NCI-H345 treated with DMSO at 0.1 percent for 48 hours (cell line): ENCODE data around the gene SGSM1.
"Not testable (repeated sequence)": the region's sequence is repeated elsewhere in the genome, so short reads cannot be mapped to it uniquely, and the experiment has no call there.

Experiments used
- DNase-seq: peaks from one replicate; lab custom pipeline; 2025; ENCODE audit not compliant: unreplicated experiment; lab: John Stamatoyannopoulos, UW

Gene SGSM1

GRCh38 chr22:24894220-24894975 lies 88.4 kb downstream of the SGSM1 start:
- no peak for DNase-seq

DNA sequence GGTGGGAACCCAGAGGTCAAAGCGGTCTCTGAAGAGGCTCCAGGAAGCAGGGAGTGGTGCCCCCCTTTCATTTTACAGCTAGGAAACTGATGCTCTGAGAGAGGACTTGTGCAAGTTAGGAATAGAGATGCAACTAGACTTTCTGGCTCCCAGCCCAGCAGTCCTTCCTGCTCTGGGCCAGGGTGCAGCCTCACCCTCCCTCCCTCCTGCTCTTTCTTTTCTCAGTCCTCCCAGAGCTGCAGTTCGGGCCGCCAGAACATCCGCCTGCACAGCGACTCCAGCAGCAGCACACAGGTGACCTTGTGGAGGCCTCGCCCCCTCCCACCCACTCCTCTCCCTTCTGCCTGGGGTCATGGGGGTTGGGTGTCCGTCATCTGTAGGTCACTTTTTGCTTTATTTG lies 89.0 kb downstream of the SGSM1 start:
- no peak for DNase-seq

DNA sequence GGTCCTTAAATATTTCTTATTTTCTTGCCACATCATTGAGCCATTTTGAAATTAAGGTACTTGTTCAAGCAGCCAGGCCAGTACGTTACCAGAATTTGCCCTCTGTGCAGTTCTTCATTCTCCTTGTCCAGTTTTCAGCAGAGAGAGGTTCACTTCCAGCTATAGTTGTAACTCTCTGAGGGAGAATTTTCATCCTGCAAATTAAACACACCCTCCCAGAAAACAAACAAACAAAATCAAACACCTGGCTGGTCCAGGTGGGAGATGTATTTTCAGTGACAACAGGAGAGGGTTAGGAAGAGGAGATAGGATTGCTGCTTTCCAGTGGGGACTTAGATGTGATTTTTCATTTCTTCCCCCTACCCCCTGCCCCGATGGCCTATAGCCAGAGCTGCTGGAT lies 95.4 kb downstream of the SGSM1 start:
- no peak for DNase-seq

DNA sequence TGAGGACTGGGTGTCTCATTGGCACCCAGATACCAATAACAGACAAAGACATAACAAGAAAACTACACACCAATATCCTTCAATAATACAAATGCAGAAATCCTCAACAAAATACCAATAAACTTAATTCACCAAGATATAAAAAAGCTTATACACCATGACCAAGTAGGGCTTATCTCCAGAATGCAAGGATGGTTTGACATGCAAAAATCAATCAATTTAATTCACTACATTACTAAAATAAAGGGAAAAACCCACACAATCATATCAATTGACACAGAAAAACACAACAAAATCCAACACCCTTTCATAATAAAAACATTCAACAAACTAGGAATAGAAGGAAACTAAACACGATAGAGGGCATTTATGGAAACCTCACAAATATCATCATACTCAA lies 99.9 kb downstream of the SGSM1 start:
- no peak for DNase-seq

DNA sequence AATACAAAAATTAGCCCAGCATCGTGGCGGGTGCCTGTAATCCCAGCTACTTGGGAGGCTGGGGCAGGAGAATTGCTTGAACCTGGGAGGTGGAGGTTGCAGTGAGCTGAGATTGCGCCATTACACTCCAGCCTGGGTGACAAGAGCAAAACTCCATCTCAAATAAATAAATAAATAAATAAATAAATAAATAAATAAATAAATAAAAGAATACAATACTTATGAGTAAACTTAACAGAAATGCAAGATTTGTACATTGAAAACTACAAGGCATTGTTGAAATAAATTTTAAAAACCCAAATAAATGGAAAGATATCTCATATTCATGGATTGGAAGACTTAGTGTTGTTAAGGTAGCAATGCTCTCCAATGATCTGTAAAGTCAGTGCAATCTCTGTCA lies 101.1 kb downstream of the SGSM1 start:
- not testable (repeated sequence) for DNase-seq

DNA sequence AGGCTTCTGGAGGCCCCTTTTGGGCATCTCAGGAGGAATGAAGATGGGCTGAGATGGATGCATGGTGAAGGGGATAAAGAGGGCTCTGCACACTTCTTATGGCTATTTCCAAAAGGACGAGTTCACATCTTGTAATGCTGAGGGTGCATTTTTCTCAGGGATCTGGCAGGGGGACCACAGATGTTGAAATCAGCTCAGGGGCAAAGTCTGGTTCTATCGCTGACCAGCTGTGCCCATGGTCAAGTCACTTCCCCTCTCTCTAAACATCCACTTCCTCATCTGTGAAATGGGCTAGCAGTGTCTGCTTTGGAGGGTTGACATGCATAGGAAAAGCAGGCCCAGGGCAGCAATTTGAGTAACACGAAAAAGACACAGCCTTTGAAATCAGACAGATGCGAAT lies 114.0 kb downstream of the SGSM1 start:
- no peak for DNase-seq

DNA sequence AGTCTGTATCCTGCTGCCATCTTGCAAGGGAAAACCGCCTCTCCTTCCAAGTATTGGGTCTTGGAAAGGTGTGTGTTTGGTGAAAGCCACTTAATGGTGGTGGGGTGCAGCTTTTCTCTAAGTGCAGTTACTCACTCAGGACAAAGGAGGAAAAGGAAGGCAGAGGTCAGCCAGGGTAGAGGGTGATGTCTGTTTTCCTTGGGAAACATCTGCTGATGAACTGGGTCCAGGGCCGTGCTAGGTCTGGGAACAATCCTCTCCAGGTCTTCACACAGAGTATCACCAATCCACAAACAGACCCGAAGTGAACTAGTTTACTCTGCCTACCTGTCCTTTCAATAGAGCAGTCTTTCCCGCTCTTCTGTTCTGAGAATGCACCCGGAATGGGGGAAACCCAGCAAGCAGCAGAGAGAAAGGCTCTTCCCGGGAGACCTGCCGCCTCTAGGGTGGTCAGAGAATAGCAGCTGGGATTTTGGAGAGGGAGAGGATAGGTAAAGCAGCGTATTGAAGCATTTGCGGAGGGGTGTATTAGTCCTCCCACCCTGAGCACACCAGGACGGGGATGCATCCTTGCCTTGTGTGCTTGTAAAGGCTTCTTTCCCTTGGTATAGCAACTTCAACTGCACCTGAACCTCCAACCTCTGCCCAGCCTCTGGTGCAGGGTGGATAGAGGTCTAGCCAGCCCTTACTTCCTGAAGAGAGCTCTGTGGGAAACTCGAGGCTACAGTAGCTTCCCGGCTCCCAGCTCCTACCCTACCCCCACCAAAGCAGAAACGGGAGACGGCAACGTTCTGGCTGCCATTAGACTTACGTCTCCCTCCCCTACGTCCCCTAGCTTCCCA lies 119.8 kb downstream of the SGSM1 start:
- DNase-seq = no peak

- no peak for DNase-seq
Measured at GRCh38 chr22:24926428-24926725, 120.4 kb downstream of the SGSM1 start.

DNA sequence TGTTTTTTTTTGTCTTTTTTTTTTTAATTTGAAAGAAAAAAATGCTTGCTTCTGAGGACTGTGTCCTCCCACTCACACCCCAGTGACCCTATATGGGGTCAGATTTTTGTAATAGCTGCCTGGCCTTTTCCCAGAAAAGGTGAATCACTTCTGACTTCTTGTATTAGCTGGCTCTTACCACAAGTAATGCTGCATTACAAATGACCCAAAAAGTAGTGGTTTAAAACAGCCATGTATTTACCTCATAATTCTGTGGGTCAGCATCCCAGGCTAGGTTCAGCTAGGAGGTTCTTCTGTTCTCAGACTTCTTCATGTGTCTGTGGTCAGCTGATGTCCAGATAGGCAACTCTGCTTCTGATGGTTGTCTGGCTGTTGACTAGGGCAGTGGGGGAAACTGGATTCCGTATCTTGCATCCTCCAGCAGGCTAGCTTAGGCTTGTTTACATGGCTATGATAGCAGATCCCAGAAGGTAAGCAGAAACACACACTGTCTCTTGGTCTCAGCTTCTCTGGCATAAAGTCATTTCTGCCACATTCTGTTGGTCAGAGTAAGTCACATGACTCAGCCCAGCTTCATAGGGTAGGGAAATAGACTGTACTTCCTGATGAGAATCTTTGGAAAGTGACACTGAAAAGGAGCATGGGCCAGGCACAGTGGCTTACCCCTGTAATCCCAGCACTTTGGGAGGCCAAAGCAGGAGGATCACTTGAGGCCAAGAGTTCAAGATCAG lies 121.0 kb downstream of the SGSM1 start:
- no peak for DNase-seq

DNA sequence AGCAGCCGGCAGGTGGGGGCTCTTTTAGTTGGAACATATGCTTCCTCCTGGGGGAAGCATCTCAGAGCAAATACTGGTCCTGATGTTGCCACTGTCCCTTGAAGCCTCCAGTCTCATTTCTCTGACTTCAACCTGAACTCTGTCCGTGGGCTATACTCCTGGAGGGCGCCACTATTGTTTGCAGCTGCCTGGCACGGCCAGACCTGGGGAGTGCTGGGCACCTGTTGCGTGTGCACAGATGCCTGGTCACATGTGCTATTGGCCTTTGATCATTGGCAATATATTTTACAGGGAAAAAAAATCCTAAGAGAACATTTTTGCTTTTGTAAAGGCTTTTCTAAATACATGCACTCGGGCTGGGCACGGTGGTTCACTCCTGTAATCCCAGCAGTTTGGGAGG lies 122.3 kb downstream of the SGSM1 start:
- no peak for DNase-seq

- DNase-seq = no peak
Measured at GRCh38 chr22:24930678-24931077, 124.7 kb downstream of the SGSM1 start.

GRCh38 chr22:24935771-24936483 lies 129.9 kb downstream of the SGSM1 start:
- DNase-seq = no peak

GRCh38 chr22:24937114-24937513 lies 131.1 kb downstream of the SGSM1 start:
- DNase-seq = no peak

DNA sequence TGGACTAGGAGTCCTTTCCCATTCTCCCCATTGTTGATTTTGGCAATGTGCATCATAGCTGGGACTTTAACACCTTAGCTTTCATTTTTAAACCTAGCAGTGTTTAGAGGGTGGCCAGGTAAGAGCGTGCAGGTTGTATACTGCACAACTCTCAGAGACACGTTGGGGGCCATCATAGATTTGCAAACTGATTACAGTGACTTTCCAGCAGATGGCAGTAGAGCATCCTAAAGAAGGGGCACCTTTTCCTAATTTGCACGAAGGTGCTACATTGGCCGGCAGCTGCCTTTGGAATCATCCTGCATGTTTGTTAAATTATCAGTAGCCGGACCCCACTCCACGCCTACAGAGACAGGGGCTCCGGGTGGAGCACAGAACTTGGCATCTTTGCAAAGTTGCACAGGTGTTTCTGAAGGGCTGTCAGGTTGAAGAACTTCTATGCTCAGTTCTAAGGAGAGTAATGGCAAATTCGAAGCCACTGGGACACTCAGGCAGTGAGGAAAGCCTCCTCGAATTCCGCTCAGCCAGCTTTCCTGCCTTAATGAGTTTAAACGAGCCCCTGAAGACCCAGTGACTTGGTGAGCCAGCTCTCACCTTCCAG lies 132.8 kb downstream of the SGSM1 start:
- DNase-seq = peak; percentile 36

GRCh38 chr22:24942301-24942700 lies 136.3 kb downstream of the SGSM1 start:
- no peak for DNase-seq

DNA sequence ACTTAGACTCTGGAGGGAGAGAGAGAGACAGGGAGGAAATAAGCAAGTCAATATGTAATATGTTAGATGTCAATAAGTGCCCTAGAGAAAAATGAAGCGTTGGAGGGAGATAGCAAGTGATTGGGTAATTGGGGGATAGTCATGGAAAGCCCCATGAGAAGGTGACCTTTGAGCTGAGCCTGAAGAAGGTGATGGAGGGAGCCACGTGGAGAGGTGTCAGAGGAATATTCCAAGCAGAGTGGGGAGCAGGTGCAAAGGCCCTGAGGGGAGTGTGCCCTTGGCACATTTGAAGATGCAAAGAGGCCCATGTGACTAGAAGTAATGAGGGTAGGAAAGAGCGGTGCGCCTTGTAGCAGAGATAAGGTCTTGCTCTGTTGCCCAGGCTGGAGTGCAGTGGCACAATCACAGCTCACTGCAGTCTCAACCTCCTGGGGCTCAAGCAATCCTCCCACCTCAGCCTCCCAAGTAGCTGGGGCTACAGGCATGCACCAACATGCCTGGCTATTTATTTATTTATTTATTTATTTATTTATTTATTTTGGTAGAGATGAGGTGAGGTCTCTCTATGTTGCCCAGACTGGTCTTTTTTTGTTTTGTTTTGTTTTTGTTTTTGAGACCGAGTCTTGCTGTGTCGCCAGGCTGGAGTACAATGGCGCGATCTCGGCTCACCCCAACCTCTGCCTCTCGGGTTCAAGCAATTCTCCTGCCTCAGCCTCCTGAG lies 138.4 kb downstream of the SGSM1 start:
- DNase-seq = no peak

GRCh38 chr22:24945430-24945829 lies 139.4 kb downstream of the SGSM1 start:
- no peak for DNase-seq

GRCh38 chr22:24947383-24947782 lies 141.4 kb downstream of the SGSM1 start:
- no peak for DNase-seq

DNA sequence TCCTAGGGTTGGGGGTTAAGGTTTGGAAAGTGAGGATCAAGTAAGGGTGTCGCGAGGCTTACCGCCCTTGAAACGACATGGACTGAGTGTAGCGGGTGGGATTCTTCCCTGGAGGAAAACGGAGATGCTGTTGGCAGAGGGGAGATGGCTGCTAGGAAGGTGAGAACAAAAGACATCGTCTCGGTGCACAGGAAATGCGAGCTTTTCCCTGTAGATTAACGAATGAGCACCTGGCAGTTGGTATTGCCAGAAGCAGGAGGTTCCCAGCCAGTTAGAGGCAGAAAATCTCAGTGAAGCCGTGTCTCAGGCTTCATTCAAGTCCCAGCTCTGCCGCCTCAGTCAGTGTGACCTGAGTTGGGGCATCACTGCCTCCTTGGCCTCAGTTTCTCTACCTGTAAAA lies 141.9 kb downstream of the SGSM1 start:
- no peak for DNase-seq
